DMS79 treated with DMSO at 0.1 percent for 48 hours (cell line): Measurements from ENCODE around the gene LTA.

Experiments used
- DNase-seq: peaks from one replicate; lab custom pipeline; 2025; lab: John Stamatoyannopoulos, UW

The LTA gene, protein sequence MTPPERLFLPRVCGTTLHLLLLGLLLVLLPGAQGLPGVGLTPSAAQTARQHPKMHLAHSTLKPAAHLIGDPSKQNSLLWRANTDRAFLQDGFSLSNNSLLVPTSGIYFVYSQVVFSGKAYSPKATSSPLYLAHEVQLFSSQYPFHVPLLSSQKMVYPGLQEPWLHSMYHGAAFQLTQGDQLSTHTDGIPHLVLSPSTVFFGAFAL

DNA sequence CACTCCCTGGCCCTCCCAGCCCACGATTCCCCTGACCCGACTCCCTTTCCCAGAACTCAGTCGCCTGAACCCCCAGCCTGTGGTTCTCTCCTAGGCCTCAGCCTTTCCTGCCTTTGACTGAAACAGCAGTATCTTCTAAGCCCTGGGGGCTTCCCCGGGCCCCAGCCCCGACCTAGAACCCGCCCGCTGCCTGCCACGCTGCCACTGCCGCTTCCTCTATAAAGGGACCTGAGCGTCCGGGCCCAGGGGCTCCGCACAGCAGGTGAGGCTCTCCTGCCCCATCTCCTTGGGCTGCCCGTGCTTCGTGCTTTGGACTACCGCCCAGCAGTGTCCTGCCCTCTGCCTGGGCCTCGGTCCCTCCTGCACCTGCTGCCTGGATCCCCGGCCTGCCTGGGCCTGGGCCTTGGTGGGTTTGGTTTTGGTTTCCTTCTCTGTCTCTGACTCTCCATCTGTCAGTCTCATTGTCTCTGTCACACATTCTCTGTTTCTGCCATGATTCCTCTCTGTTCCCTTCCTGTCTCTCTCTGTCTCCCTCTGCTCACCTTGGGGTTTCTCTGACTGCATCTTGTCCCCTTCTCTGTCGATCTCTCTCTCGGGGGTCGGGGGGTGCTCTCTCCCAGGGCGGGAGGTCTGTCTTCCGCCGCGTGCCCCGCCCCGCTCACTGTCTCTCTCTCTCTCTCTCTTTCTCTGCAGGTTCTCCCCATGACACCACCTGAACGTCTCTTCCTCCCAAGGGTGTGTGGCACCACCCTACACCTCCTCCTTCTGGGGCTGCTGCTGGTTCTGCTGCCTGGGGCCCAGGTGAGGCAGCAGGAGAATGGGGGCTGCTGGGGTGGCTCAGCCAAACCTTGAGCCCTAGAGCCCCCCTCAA lies at the start of gene LTA:
TSS of gene LTA (plus strand) at position 249 of the 871 bp plus-strand sequence. CDS start at position 703, 454 bp downstream.
- no peak for DNase-seq

DNA sequence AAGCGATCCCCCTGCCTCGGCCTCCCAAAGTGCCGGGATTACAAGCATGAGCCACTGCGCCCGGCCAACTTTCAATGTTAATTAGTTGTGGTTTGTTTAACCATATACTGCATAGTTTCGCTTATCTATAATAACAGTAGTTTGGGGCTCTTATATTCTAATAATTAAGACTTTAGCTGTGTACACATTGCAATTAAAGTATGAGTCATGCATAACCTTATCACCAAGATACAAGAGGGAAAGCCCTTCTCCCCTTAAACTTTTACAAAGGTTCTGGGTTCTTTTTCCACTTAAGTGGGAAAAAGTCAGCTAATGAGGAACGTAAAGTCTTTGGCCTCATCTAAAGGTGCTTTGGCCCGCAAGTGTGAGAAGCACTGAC lies 46.5 kb upstream of the LTA start:
- no peak for DNase-seq

DNA sequence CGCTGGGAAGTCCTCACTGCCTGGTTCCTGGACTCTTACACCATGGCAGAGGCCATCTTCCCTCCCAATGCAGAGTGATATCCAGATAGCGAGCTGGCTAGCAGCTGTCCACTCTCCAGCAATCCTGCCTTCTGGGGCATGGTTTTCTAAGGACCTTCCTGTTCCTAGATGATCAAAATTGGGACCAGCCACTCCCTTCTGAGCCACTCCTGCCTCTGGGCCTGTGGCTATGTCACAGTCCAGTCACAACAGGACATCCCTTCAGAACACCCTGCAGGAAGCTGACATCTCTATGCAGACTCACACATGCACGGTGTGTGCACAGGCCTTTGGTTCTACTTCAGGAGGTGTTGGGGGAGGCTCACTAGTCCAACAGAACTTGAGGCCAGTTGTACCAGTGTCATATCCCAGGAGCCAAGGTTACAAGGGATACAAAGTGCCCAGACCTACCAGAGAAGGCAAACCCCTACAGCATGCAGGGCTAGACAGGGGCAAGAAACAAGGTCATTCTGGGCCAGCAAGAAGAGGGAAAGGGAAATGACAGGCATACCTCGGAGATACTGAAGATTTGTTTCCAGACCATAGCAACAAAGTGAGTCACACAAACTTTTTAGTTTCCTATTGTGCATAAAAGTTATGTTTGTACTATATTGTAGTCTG lies 46.0 kb upstream of the LTA start:
- no peak for DNase-seq

DNA sequence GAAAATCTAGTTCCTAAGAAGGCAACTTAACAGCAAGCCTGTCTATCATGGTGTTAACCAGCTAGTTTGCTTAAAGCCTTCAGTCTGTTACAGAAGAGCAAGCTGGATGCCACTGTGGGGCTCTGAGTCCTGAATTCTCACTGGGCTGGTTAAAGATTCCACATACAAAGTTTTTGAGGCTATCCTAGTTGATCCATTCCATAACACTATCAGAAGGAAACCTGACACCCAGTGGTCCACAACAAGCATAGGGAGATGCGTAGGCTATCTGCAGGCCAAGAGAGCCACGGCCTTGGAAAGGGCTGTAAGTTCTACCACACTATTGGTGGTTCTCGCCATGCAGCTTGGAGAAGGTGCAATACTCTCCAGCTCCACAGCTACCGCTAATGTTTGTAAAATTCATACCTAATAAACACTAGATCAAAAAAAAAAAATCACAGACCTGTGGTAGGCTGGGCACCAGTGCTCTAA lies 43.7 kb upstream of the LTA start:
- DNase-seq = no peak

DNA sequence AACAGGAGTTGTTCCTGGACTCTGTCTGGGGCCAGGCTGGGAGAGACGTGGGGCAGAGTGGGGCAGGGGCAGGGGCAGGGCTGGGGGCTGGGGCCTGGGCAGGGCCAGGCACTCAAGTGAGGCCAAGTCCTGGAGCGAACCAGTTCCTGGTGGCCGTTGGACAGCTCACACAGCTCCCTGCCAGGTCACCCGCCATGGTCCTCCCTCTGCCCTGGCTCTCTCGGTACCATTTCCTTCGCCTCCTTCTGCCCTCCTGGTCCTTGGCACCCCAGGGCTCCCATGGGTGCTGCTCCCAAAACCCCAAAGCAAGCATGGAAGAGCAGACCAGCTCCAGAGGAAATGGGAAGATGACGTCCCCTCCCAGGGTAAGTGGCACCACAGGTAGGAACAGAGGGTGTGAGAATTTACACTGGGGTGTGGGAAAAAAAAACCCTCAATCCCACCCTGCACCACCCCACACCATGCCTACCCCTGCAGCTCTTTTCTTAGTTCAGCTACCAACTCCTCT lies 43.2 kb upstream of the LTA start, which contains the start of gene MCCD1:
TSS of gene MCCD1 (plus strand) at position 142 of the 508 bp plus-strand sequence. CDS start at position 195, 53 bp downstream.
- no peak for DNase-seq

DNA sequence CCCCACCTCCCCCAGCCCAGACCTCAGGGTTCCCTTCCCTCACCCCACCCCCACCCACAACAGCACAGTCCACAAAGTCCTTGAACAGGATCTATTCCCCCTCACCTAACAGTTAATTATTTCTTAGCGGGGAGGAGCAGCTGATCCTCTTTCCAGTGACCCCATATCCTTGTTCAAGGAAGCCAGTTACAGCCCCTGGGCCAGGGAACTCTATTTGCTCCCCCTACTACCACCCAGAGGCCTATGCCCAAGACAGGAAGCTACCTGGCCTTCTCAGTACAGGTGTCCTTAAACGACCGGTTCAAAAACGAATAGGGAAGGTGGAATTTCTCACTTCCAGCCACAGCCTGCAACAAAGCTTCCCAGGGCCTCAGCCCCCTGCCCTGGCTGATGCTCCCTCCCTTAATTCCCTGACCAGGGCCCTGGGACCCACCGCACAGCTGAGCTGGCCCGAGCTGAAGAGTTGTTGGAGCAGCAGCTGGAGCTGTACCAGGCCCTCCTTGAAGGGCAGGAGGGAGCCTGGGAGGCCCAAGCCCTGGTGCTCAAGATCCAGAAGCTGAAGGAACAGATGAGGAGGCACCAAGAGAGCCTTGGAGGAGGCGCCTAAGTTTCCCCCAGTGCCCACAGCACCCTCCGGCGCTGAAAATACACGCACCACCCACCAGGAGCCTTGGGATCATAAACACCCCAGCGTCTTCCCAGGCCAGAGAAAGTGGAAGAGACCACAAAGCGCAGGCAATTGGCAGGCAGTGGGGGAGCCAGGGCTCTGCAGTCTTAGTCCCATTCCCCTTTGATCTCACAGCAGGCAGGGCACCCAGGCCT lies 42.5 kb upstream of the LTA start:
- no peak for DNase-seq

DNA sequence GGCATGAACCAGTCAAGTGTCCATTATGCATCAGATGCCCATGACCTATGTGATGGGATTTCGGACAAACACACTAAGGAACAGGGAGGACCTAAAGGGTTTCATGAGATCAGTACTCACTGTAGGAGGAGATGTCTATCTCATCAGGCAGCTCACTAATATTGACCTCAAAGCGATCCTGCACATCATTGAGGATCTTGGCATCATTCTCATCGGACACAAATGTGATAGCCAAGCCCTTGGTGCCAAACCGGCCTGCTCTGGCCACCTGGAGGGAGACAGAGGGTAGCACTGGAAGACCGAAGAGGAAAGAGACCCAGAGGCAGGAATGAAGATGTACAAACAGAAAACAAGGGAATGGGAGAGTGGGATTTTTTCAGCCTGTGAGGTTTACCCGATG lies 41.4 kb upstream of the LTA start:
- DNase-seq = no peak

DNA sequence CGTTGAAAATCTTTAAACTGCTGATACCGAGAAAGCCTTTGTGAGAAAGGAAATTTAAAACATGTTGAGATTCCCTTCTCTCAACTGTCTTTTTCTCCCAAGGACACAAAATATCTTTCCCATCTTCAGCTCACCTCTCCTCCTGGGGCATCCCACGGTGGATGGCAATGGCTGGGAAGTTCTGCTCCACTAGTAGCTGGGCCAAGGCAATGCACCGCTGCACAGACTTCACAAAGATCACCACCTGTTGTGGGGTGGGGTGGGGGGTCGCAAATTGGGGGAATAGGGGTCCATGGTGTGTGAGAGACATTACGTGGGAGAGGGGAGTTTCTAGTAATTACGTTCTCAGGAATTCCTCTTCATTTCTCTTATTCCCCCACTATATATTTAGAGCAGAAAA lies 40.9 kb upstream of the LTA start:
- no peak for DNase-seq

DNA sequence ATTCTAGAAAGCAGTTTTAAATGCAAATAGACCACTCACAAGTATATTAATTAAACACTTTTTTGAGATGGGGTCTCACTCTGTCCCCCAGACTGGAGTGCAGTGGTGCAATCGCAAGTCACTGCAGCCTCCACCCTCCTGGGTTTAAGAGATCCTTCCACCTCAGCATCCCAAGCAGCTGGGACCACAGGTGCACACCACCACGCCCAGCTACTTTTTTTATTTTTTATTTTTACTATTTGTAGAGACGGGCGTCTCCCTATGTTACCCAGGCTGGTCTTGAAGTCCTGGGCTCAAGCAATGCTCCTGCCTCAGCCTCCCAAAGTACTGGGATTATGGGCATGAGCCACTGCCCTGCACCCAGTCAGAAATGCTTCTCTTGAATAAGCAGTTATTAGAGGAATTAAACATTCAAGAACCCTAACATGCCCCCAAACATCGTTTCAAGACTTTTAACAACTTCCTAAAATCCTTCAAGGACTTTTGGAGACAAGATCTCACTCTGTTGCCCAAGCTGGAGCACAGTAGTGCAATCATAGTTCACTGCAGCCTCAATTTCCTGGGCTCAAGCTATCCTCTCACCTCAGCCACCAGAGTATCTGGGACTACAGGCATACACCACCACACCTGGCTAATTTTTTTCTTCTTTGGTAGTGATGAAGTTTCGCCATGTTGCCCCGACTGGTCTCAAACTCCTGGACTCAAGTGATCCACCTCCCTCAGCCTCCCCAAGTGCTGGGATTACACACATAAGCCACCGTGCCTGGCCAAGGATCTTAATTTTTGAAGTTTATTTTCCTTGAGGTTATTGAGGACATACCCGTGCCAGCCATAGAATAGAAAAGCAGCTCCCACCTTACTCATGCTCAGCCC lies 40.1 kb upstream of the LTA start:
- DNase-seq = no peak

DNA sequence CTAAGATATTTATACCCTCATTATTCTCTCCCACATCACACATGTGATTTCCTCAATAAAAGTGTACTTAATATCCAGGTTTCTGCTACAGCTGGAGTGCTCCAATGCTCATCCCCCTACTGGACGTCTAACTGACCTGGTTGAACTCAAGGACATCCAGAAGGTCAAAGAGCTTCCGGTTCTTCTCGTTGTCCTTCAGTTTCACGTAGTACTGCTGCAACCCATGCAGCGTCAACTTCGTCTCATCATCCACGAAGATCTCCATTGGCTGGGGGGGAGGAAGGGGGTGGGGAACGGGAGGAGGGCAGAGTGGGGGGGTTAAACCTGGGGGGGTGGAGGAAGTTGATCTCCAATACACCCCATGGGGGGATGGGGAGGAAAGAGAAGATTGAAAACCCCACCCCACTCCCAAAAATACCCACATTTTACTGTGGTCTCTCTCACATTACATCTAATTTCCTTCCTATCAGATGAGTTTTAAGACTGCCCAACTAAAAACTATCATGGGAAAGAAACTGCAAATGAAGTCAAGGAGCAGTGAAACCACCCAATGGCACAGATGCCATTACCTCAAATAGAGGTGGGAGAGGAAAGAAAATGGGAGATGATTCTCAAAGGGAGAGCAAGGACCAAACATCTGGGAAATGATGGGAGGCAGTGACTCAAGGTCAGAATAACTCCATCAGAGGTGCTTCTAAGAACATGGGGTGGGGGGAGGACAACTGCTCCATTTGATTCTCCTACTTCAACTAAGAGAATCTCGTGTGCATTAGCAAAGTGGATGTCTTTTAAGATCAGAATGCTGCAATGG lies 39.2 kb upstream of the LTA start:
- DNase-seq = no peak

DNA sequence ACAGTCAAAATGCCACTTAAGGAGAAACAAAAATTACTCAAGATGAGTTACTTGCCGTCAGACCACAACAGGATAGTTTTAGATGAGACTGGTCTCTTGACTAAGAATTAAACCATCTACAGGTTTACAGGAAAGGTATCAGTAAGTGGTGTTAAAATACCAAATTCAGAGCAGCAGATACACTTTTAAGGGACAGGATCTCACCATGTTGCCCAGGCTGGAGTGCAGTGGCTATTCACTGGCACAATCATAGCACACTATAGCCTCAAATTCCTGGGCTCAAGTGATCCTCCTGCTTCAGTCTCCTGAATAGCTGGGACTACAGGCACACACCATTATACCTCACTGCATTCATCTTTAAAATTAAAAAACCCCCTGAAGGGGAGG lies 38.6 kb upstream of the LTA start:
- DNase-seq = no peak

DNA sequence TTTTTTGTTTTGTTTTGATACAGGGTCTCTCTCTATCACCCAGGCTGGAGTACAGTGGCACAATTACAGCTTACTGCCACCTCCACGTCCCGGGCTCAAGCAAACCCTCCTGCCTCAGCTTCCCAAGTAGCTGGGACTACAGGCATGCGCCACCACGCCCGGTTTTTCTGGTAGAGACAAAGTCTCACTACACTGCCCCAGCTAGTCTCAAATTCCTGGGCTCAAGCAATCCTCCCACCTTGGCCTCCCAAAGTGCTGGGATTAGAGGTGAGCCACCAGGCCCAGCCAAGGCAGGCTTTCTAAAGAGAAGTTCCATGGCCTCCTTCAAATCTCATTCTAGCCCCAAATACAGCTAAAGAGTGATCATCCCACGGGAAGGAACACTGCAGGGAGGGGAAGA lies 38.1 kb upstream of the LTA start:
- no peak for DNase-seq

DNA sequence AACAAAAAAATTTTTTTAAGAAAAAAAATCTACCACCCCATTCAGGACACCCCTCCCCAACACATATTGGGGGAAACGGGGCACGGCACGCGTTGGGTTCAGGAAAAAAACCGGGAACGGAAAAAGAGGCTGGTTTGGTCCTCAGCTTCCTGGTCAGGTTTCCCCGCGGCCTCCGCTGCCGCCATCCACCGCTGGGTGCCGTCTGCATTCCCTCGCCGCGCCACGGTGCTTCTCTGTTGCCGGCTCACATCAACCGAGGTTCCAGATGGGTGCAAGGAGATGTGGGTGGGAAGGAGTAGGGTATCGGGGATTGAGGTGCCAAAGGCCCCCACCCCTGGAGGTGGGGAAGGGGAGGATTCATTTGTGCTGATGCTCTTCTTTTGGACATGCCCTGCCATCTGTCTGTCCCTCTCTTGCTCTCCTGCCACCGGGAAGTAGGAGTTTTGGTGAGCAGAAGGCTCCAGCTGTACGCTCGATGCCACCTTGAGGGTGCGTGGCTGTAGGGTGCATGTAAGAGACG lies 37.5 kb upstream of the LTA start:
- DNase-seq = no peak

DNA sequence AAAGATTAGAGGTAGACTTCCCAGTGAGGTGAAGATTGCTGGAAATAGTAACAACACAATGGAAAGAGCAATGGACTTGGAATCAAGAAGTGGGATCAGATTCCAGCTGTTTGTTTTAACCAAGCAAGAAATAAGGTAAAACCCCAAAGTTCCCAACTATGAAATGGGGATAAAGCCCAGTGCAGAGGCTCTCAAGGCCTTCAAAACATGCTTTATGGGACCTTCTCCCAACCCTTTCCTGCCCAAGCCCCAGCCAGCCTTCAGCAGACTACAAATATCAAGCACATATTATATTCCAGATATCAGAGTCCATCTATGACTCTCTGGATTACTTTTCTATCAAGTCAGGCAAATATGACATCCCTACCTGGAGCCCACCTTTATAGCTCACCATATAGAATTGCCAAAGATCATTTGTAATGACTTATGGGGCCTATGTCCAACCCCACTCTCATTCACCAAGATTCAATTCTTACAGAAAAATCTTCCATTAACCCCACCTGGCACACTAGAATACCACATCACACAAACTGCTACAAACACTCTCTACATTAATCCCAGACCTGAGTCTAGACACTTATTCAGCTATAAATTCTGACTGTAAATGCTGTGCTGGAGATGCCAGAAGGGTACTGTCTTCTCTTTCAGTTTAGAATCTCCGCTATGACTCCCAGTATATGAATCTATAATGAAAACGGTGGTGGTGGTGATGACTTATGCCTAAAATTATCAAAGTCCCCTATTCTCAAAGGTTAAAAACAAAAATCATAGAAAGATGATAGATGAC lies 36.4 kb upstream of the LTA start:
- DNase-seq = no peak

DNA sequence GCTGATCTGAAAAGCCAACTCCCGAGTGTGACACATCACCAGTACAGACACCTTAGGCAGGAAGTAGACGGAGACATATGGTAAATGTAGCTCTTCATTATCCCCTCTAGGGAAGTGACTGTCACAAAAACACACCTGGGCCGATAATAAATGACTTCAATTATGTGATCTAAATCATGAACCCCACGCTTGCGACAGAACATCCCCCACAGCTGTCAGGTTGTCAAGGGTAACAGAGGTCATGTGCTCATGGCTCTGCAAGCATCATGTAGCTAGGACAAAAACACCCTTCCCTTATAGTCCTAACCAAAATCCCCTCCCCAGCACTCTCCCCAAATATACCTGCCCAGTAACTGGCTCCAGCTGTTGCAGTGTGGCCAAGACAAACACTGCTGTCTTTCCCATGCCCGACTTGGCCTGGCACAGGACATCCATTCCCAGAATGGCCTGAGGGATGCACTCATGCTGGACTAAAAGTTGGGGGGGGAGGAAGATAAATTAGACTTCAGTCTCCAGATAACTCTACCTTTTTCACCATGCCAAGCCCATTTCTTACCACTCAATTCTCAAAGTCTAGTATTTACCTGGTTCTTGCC lies 33.2 kb upstream of the LTA start:
- DNase-seq = no peak

DNA sequence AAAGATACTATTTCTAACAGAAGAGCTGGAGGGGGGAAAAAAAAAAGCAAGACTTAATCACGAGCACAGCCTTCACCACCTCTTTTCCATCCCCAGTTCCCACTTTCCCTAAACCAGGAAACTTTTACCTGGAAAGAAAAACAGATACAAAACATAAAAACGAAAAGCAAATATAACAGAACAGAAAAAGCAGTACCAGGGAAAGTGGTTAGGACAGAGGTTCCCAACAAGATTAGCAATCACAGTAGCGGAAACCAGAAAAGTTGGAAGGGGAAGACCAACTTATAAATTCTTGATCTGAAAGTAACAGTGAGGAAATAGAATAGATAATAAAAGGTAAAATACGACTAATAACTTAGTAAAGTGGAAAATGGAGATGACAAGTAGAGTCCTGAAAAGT lies 31.4 kb upstream of the LTA start:
- no peak for DNase-seq

DNA sequence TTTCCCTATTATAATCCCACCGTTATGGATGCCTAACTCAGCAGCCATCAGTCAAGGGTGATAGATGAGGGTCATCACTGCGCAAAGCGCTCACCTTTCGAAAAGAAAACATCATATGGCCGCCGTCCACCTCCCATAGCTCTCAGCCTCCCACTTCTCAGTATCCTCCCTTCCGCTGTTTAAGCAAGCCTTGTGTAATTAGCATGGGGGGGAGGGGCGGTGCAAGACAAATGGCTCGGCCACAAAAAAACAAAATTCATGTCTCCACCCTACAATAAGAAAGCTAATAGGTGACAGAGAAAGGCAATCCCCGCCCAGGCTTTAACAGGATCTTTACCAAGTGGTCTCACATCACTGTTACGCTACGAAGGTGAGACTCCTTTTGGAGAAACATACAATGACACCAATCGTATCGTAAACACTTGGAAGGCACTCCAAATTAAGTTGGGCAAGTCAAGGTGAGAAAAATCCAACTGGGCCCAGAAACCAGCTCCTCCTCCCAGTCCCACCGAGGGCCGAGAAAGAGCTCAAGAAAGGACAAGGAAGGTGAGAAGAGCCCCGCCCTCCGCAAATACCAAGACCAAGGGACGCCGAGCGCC lies 30.9 kb upstream of the LTA start:
- DNase-seq = peak; percentile 69
